Measurements from ENCODE around the gene UBAC1.
"Not testable (repeated sequence)": the region's sequence is repeated elsewhere in the genome, so short reads cannot be mapped to it uniquely, and the experiment has no call there.

The UBAC1 gene

DNA sequence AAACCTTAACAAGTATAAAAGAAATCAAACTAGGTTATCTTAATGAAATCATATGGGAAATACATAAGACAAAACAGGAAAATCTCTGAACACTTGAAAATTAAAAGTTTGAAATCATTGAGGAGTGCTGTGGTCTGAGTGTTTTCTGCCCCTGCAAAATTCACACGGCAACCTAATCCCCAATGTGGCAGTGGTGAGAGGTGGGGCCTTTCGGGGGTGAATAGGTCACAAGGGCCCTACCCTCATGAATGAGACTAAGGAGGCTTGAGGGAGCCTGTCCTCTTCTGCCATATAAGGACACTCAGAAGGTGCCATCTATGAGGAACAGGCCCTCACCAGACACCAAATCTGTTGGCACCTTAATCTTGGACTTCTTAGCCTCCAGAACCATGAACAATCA, 64.5 kb downstream of the UBAC1 start:
- DNase-seq, result no peak

DNA sequence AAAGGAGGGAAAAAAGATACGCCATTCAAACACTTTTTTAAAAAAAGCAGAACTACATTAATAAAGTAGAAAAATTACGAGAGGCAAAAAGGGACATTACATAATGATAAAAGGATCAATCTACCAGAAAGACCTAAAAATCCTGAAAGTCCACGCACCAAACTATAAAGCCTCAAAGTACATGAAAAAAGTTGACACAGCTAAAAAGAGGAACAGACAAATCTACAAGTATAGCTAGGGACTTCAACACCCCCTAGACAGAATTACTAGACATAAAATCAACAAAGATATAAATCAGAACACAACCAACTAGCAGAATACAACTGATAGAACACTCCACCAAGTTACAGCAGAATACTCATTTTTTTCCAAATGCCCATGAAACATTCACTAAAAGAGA, 65.0 kb downstream of the UBAC1 start:
- DNase-seq, result no peak

DNA sequence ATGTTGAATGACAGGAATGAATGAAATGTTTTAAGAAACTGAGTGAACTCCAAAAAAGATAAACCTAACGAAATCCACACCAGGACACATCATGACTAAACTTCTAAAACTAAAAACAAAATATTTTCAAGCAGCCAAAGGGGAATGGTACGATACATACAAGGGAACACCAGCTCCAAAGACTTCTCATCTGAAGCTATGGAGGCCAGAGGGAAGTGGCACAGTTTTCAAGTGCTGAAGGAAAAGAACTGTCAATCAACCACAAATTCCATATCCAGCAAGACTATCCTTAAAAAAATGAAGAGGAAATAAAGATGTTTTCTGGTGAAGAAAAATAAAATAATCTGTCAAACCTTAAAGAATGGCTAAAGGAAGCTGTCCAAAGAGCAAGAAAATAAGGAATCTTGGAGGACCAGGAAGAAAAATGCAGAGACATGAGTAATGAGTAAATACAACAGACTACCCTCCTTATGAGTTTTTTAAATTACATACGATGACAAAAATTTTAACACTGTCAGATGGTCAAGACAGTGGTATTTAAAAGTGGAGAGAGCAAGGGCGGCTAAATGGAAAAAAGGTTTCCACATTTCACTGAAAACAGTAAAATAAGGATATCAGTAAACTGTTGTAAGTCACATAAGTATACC, 65.8 kb downstream of the UBAC1 start:
- DNase-seq, result no peak

DNA sequence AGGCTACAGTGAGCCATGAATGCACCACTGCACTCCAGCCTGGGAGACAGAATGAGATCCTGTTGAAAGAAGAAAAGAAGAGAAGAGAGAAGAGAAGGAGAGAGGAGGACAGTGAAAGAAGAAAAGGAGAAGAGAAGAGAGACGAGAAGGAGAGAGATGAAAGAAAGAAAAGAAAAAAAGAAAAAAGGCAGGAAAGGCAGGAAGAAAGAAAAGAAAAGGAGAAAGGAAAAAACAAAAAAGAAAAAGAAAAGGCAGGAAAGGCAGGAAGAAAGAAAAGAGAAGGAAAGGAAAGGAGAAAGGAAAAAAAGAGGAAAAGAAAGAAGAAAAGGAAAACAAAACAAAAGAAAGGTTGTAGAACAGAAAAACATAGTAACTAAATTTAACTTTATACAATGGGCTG, 68.1 kb downstream of the UBAC1 start:
- DNase-seq, result no peak

DNA sequence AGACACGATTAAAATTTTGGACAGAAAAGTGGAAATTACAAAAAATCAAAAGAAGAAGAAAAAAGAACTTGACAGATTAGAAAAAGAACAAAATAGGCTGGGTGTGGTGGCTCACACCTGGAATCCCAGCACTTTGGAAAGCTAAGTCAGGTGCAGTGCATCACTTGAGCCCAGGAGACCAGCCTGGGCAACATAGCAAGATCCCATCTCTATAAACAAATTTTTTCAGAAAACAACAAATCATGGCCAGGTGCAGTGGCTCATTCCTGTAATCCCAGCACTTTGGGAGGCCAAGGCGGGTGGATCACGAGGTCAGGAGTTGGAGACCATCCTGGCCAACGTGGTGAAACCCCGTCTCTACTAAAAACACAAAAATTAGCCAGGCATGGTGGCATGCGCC, 68.8 kb downstream of the UBAC1 start:
- DNase-seq, result not testable (repeated sequence)

DNA sequence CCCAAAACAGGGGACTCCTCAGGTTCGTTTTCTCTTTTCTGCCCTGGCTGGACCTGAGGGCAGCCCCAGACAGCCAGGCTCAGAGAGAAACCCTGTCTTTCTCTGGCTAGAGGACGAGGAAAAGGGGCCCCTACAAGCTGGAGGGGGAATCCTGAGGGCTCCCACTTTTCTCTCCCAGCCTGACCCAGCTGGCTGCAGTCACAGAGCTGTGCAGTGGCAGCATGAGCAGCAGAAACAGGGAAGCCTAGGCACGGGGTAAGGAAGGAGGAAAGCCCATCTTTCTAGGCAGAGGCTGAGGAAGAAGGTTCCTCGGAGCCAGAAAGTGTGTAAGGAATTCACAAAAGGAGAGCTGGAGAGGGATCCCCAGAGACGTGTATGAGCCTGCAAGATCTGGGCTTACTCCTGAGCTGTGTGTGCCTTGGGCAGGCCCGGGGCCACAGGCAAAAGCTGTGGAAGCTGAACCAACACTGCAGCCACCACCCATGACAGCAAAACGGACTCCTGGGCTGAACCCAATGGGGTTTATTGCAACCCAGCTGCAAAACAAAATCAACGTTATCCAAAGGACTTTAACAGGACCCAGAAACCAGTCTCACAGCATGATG, 70.0 kb downstream of the UBAC1 start:
- DNase-seq, result no peak

DNA sequence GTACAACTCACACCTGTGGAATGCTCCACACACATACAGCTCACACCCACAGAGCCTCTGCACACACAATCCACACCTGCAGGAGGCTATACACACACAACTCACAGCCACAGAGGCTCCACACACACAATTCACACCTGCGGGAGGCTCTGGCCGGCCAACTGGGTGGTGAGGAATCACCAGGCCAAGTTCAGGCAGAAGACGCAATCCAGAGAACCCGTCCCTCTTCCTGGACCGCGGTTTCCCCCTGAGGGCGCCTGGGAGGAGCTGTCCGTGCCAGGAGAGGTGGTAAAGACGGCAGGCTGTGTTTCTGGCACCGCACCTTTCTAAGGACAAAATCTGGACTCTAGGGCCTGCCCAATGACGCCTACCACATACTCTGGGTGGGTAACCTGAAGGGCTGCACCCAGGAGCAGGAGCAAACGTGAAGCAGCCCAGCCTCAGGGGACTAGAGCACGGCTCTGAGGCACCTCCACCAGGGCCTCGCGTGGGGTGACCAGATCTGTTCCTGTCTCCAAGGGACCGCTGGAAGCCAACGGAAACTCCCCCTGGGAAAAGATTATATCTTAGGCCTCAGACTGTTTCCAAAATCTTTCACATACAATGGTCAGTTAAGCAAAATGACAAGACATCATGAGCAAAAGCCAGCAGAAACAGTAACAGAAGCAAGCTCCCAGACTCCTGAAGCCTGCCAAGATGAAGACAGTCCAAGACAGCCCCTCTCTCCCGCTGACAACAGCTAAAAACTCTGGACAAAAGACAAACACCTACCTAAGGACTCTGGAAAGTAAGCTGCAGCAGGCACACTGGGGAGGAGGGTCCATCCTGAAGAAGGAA, 70.8 kb downstream of the UBAC1 start:
- no peak for DNase-seq

DNA sequence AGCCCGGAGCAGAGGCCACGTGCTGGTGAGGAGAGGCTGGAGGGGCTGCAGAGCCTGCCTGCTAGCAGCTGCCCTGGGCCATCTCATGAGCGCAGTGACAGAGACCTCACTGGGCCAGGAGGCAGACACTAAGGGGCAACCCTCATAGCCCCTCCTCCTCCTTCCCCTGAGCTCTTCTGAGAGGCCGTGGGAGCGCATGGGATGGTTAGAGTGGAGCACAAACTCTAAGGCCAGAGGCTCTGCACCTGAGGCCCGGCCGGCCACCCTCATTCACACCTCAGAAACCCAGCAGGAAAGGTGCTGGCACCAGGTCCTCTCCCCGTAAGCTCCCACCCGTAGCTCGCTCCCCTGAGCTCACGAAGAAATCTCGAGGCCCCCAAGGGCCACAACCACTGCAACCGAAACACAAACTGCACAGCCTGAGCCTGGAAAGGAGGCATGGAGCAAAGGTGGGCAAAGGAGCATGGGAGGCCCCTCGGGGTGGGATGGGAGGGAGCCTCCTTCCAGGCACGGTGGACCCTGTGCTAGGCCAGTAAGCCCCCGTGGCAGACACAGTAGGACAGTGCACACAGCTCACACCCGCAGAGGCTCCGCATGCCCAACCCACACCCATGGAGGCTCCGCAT, 71.5 kb downstream of the UBAC1 start:
- no peak for DNase-seq

DNA sequence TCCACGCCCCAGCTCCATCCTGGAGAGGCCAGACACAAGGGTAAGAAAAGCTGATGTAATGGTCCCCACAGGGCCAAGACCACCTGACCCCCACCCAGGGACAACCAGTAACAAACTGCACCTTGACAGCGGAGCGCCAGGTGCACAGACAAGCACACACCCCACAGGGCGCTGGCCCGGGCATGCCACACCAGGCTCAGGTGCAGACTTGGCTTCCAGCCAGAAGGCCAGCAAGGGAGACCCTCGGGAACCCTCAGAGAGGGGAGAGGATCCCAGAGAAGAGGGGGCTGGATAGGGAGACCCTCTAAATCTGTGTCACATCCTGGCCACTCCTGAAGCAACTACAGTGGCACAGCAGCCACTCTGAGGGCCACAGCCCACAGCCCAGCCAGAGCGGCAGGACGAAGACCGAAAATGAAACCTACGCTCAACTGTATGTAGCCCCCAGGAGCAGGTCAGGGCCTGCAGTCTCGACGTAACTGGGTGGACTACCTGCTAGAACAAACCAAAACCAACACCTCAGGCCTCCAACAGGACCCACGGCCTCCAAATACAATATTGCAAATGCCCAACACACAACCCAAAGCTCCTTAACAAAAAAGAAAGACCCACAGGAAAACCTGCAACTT, 72.3 kb downstream of the UBAC1 start:
- no peak for DNase-seq

DNA sequence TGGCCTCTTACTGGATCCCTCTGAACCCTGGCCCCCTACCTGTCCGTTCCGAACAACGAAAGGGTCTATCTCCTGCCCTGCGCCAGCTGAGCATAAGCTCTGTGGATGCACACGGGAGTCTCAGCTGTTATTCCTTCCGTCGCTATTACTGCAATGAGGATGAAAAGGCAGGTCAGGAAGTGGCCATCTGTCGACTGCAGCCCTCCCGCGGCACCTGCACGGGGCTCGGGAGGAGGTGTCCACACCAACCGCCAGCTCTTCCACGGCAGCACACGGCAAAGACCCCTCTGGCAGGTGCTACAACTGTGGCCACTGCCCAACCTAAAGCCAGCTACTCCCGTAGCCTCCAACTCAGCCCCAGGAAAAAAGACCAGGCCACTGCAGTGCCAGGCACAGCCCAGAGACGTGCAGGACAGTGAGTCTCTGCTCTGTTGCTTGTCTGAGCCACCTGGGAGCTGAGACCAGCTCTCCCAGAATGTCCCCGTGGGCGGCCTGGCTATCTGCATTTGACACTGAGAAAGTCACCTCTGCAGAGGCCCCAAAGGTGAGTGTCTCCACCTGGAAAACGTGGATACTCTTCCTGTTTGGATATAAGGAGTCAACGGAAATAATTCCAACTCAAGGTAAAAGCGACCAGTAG, 72.9 kb downstream of the UBAC1 start:
- DNase-seq, result no peak

DNA sequence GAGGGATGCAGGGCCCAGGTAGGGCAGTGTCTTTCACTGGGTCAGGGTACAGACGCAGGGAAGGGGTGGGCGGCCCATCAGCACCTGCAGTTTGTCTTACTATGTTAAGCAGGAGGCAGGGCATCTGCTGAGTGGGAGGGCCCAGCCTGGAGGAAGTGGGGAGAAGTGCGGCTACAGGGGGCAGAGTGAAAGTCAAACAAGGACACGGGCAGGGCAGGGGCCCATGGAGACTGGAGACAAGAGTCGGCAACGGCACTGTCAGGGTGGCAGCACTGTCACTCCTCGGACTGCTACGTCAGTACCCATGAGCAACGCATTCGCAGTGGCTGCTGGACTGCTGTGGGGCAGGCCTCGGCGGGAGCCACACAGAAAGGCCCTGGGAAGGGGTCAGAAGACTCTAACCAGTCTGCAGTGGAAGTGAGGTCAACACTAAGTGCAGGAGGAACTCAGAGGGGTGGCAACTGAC, 73.6 kb downstream of the UBAC1 start:
- no peak for DNase-seq

DNA sequence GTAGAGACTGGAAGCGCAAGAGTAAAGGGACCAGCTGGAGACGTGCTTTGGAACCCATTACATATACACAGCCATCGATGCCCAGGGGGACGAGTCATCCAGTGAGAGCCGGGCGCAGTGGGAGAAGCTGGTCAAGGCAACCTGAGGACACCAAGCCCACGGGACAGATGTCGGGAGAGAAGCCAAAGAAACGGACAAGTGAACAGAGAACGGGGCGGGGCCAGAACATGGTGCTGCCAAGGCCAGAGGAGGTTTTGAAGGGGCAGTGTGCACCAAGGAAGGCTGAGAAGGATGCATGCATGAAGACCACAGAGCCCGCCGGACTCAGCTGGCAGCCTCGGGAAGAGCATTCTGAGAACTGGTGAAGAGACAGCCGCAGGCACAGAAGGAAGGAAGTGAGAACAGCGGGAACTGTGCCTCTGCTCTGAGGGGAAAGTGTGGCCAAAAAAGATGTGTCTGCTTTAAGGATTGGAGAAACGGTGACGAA, 74.1 kb downstream of the UBAC1 start:
- DNase-seq, result peak; percentile 24

DNA sequence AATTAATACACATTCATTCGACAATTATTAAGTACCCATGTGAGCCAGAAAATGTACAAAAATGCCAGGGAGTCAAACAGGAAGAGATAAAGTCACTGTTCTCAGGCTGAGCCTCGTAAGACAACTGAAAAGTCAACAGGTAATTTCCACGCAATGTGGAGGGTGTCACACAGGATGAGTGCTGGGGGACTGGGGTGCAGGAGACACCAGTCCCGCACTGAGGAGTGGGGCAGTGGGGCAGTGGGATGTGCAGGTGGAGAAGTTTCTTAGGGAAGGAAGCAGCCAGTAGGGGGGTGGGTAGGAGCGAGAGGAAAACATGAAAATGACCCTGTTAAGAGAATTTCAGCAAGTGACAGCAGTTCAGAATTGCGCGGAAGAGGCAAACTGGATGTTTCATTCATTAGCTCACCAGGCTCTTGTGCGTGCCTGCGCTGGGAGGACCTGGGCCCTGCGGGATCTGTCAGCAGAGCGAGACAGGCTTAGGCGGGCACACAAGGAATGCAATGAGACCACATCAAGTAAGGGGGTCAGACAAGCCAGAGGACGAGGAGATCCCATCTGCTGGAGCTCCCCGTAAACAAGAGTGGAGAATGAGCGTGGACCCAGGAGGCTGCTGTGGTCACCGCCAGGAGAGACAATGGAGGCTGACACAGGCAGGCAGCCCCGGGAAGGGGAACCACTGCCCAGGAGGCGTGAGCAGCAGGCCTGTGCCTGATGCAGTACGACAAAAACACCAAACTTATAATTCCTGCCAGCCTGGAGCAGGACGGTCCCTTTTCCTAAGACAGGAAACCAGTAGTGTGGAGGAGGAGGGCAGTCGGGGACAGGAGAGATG, 74.8 kb downstream of the UBAC1 start:
- DNase-seq, result peak; percentile 77

DNA sequence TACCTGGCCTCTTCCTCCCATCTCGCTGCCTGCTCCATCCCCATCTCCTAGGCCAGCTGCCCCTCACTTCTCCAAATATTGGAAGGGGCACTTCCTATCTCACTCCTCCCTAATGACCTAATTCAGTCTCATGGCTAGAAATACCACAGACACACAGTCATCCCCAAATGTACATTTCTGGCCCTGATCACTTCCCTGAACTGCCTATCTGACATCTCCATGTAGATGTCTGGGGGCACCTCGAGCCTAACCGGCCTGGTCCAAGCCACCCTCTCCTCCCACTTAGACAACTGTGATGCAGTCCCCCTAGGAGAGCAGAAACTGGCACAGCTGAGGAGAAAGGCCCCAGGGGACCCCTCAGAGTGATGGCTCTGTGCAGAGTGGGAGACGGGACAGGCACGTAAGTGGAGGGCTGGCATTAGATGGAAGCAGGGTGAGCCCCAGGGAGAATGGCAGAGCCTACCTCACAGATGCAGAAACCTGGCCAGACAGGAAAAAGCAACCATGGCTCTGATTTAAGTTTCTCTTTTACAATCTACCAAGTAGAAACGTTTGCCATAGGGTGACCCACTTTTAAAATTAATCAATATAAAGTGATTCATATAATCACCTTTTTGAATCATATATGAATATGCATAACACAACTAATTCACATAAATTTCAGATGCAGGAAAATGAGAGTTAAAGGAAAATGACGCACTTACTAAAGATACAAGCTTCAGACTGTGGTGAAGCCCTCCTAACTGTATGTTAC, 75.9 kb downstream of the UBAC1 start:
- peak; percentile 49 for DNase-seq

DNA sequence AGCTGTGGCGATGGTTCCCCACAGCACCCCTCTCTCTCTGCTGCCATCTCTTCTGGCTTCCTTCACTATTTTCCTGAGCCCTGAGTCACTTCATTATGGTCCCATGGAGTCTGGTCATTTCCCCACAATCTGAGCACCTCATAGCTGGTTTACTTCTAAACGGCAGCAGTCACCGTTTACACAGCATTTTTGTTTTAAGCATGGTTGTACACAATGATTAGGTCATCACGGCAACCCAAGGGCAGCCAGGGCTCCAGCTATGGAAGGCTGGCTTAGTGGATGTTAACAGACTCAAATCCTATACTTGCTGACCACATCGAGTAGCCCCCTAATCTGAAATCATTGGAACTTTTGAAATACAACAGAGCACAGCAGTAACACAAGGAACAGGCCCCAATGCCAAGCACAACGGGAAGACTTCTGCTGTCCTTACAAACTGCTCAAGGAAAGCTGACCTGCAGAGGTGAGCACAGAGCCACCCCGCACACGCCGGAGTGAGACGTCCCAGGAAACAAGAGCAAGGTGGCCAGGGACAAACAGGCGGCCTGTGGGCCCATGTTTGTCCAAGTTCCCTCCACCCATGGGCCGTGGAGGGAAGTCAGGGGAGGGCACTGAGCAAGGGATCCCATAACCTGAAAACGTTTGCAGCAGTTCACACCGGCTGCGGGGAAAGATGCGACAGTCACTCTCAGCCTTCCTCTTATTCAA, 76.7 kb downstream of the UBAC1 start:
- peak; percentile 30 for DNase-seq

DNA sequence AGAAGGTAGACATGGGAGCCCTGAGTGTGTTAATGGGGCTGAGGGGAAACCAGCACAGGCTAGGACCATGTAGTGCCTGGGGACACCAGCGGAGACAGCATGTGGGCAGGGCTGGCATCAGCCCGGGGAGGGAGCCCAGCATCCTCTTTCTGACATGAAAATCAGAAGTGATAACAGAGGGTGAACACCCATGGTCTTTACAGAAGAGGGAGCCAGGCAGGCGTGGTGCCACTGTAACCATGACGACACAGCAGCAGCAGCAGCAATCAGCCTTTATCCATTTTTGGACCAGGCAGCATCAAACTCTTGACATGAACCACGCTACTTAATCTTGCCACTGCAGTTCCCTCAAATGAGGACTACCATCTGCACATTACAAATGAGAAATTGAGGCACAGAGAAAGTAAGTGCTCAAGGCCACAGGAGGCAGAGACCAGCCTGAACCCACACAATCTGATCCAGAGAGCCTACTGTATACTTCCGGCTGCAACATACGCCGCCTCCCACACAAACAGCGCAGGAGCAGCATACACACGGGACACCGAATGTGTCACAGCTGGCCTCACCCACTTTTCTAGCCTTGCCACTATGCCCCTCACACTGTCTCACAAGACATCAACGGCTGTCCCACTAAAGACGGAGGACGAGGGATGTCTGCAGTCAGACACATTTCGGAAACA, 77.6 kb downstream of the UBAC1 start:
- DNase-seq, result no peak
